HG03378 (cell line): ENCODE measurements around the gene GALNT18.

Source experiments
- ATAC-seq: cut with Tn5 transposase; IDR thresholded peaks from one replicate; pipeline ENCODE4 v1.9.1; 2021; ENCODE audit warnings: mild to moderate bottlenecking, moderate library complexity; ENCODE audit not compliant: unreplicated experiment

Gene GALNT18

GRCh38 chr11:11416502-11416901 is 205.3 kb downstream of the GALNT18 start:
- ATAC-seq, result no peak

- ATAC-seq, result no peak
Measured at GRCh38 chr11:11415901-11416300, 205.9 kb downstream of the GALNT18 start.

- ATAC-seq, result no peak
Measured at GRCh38 chr11:11414996-11415395, 206.8 kb downstream of the GALNT18 start.

DNA sequence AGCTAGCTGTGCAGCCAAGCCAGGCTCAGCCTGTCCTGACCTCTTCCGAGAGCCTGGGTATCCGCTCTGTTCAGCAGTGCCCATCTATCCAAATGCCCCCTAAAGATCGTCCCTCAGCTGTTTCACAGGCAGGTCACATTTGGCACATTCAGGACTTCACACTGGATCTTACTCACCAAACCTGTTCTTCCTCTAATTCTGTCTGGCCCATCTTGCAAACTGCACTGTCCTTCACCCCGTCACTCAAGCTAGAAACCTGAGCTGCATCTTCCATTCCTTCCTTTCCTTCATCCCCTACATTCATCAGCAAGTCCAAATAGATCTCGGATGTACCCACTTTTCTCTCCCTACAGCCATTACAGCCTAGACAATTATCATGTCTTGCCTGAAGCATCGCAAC is 208.0 kb downstream of the GALNT18 start:
- ATAC-seq, result no peak

DNA sequence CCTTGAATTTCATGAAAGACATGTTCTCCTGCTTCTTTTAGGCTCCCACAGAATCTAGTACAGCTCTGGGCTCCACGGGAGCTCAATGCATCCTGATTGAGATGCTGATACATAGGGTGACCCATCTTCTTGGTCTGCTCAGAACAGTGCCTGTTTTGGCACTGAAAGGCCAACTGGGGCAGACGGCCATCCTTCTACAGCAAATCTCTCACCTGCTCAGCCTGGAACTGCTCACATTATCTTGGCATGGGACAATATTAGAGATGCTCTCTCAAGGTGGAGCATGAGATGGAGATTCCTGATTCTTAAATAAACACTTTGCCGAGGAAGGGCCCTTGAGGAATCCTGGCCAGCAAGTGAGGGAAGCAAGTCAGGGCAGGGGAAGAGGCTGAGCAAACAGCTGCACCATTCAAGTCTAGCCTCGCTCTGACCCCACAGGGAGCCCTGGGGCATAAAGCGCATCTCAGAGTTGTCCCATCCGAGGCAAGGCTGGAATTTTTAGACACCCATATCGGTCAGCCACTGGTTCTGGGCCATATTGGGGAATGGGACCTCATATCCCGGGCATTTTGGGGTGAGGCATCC is 210.3 kb downstream of the GALNT18 start:
- ATAC-seq, result no peak

- ATAC-seq, result no peak
Measured at GRCh38 chr11:11409901-11410300, 211.9 kb downstream of the GALNT18 start.

- ATAC-seq, result no peak
Measured at GRCh38 chr11:11409224-11409623, 212.6 kb downstream of the GALNT18 start.

DNA sequence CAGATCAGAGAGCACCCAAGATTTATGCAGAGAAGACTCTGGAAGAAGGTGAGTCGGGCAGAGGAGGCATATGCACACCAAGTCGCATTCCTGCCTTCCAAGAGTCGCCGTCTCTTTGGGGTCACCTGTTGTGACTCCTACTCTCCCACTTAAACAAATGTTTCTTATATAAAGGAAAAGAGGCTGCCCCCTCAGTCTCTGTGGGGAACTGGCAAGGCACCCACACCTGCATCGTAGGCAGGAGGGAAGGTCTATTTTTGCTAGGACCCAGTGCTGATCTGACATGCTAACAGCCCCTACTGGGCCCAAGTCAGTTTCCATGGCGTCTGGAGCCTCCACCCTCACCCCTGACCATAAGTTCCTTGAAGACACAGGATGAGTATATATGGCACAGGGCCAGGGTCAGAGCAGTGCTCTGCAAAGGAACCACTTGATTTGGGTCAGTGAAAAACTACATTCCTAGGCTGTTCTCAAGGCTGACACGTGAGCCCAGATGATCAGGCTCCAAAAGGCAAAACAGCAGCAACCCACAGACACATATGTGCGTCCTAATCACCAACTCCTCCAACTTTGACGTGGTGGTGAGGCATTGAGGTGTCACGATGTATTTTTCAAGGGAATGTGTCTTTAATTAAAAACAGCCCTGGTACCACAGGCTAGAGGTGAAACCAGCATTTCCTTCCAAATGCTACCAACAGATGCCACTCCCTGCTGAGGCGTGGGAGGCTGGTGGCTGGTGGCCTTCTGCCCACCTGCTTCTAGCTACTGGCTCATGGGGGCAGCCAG is 213.2 kb downstream of the GALNT18 start:
- ATAC-seq, result no peak

- ATAC-seq, result no peak
Measured at GRCh38 chr11:11407763-11408084, 214.1 kb downstream of the GALNT18 start.

DNA sequence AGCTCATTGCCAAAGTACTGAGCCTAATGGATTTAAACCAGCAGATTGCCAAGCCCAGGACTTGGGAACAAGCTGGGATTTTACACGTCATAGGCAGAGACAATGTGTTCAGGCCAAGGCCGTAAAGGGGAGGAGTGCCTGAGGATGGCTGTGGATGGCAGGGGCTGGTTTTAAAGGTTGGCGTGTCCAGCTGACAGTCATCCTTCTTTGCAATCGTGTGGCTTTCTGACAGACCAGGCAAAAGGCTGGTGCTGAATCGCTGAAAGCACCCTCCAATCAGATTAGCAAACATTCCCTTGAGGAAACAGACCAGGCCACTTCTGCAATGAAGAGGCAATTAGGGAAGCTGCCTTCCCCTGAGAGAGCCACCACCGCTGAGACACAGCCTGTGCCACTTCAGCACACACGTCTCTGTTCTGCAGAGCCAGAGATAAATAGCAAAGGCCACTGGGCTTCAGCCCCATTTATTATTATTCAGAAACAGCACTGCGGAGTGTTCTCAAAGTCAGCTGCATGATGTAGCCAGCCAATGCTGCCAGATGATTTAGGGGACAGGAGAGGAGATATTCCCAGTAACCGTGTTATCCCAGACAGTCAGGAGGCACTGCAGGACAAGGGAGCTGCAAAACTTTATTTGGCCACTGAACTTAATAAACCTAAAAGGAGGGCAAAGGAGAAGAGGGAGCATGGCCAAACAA is 214.6 kb downstream of the GALNT18 start:
- ATAC-seq, result no peak

DNA sequence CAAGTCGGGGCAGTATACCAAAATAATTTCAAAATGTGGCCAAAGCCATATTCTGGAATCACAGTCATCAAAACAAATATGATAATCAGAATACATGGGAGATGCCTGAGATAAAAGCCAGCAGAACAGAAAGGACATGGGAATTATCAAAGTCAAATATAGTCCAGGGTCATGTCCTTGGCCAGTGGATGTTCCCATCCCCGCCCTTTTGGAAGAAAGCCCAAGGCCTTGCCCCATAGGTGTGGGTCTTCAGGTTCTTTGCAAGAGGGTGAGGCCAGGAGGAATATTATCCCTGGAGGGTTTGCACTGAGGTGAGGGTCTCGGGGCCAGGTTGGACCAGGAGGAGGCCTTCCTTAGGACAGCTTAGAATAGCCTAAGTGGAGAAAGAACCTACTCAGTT is 215.2 kb downstream of the GALNT18 start:
- no peak for ATAC-seq

DNA sequence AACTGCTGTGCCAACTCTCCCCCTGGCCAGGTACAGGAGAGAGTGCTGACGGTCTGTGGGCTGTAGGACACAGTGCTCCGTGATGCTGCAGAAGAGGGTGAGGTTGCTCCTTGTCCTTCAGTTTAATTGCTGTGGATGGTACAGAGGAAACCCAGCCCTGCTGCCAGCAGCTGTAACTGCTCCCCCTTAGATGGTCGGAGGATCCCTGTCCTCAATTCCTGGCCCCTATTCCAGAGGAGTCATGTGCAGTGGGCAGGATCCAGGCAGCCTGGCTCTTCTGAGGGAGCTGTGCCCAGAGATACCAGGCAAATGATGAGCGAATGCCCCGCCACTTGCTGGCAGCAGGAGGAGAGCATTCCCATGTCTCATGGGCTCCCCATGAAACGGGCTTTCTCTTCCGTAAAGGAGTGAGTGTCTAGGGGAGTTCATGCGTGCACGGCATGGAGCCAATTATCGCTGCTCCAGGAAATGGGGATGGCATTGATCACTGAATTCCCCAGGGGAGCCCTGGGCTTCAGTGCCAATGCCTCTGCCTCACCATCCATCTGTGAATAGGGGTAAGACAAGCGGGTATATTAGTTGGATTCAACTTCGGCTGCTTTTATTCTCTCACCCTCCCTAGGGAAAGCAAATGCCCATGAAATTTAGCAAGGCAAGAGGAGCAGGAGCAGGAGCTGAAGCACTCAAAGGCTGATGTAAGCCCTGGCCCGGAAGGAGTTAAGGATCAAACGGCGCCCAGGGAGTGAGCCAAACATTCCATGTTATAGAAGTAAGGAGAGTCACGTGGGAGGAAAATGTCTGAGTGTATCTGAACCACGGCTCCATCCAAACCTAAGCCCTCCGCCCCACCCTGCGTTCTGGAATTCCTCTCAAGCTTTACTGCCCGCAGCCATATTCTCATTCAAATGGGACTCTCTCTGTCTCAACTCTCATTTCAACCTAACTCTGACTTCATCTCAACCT is 217.8 kb downstream of the GALNT18 start:
- ATAC-seq, result no peak

- ATAC-seq, result no peak
Measured at GRCh38 chr11:11401960-11402535, 219.8 kb downstream of the GALNT18 start.

GRCh38 chr11:11400635-11401232 is 221.1 kb downstream of the GALNT18 start:
- ATAC-seq, result no peak

- no peak for ATAC-seq
Measured at GRCh38 chr11:11400121-11400520, 221.7 kb downstream of the GALNT18 start.

DNA sequence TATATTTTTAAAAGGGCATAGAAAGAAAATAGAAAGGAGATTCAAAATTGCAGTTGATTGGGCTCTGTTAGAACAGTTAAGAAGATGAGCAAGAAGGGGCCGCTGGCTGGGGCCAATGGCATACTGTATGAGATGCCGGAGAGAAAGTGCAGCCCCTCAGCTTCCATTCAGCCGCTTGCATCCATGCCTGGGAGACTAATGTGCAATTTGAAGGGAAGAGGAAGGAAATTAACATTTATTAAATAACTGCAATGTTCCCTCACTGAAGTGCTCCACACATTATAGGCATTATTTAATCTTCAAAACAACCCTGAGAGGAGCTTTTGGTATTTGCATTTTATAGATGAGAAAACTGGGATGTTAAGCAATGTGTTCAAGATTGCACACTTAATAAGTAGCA is 224.0 kb downstream of the GALNT18 start:
- ATAC-seq, result no peak

GRCh38 chr11:11397036-11397415 is 224.8 kb downstream of the GALNT18 start:
- no peak for ATAC-seq

DNA sequence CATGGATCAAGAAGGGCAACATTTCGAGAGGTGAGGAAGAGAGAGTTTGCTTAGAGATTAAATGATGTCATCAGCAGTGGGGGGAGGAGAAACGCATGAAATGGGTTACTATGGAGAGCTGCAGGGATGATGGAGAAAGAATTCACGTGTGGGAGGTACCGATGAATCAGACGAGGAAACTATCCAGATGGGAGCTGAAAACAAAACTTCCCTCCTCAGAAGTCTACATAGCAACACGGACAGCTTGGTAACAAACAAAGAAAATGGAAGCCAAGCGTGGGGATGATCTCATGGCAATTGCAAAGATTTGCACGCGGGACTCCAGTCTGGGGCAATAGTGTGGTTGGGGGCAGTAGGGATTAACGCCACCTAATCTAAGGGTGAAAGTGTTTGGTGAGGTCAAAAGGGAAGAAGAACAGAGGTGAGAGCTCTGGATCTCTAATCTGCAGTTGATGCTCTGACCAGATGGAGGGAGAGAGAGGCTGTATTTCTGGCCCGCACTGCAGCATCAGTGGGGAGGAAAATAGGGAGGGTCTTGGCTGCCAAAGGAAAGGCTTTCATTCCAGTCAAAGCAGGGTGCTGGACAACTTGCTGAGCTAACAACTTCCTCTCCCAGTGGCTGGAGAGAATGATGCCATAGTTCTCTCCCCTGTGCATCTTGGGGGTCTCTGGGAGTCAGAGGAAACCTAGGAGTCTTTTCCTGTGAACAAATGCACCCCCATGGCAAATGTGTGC is 225.3 kb downstream of the GALNT18 start:
- ATAC-seq, result no peak

DNA sequence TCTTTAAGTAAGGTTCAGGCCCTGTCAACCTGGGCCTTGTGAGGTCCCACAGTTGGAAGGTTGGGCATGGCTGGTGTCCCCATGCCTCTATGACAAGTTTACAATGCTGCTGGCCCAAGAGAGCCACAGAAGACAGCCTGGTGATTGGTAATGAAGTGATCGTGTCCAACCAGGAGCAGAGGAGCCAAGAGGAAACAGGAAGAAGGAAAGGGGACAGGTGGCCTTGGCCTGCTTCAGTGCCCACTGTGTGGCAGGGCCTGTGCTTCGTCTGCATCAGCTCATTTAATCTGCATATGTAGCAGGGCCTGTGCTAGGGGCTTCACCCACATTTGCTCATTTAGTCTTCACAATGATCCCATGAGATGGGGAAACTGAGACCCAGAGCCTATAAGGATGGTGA is 226.7 kb downstream of the GALNT18 start:
- no peak for ATAC-seq

DNA sequence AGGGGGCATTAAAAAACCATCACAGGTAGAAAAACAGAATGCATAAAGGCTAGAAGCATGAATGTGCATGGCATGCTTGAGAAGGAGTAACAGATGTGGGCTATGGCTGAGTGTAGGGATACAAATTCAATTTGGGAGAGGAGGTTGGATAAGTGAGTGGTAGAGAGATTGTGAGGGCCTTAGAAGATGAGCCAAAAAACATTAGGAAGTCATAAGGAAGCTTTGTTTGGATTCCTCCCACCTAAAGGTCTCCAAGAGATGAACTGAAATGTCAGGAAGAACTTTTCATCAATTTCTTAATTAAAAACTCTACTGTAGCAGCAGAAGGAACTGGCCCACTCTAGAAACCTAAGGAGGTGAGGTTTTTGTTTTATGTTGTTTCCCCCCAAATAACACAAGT is 227.6 kb downstream of the GALNT18 start:
- no peak for ATAC-seq
